Trophoblast cell (in vitro differentiated cells and primary cell): ENCODE results near the gene KIAA0408.
"Not testable (repeated sequence)": the region's sequence is repeated elsewhere in the genome, so short reads cannot be mapped to it uniquely, and the experiment has no call there.

Experiments used
- DNase-seq, 2 donors: peaks; one replicate each; pipeline ENCODE4 v3.0.0-alpha.2; 2016
- H2AFZ ChIP-seq: 2 replicates; pipeline ENCODE4 v1.6.1; 2013; ENCODE audit warnings: low read length, moderate library complexity, mild to moderate bottlenecking; ENCODE audit not compliant: insufficient read depth, poor library complexity
- H2AK5ac ChIP-seq: 2 replicates; pipeline ENCODE4 v1.6.1; 2013; ENCODE audit warnings: mild to moderate bottlenecking, low read length
- H2BK120ac ChIP-seq: 2 replicates; pipeline ENCODE4 v1.6.1; 2013; ENCODE audit warnings: low read length, mild to moderate bottlenecking, moderate library complexity; ENCODE audit not compliant: insufficient read depth, poor library complexity
- H2BK12ac ChIP-seq: 2 replicates; pipeline ENCODE4 v1.6.1; 2013; ENCODE audit warnings: mild to moderate bottlenecking, low read length, moderate library complexity
- H2BK5ac ChIP-seq: 2 replicates; pipeline ENCODE4 v1.6.1; 2013; ENCODE audit warnings: low read length, low read depth, moderate library complexity, mild to moderate bottlenecking; ENCODE audit not compliant: poor library complexity
- H3K14ac ChIP-seq: 2 replicates; pipeline ENCODE4 v1.6.1; 2013; ENCODE audit warnings: mild to moderate bottlenecking, low read length
- H3K18ac ChIP-seq: 2 replicates; pipeline ENCODE4 v1.6.1; 2013; ENCODE audit warnings: mild to moderate bottlenecking, low read length
- H3K23ac ChIP-seq: 2 replicates; pipeline ENCODE4 v1.6.1; 2013; ENCODE audit warnings: low read length
- H3K27ac ChIP-seq: 2 replicates; pipeline ENCODE4 v1.5.1; 2013; ENCODE audit warnings: low read depth, mild to moderate bottlenecking, inconsistent platforms, low read length, moderate library complexity
- H3K27me3 ChIP-seq: 2 replicates; pipeline ENCODE4 v1.6.1; 2013; ENCODE audit warnings: inconsistent platforms, mild to moderate bottlenecking, low read length, moderate library complexity; ENCODE audit not compliant: insufficient read depth
- H3K36me3 ChIP-seq, 2 experiments: 1 replicate in 1 of 2; 2 replicates in 1 of 2; pipeline ENCODE4 v1.6.1; 2013; ENCODE audit warnings: low read length in 2 of 2, mild to moderate bottlenecking in 2 of 2, moderate library complexity in 1 of 2; ENCODE audit not compliant: insufficient read depth in 2 of 2, control insufficient read depth in 1 of 2
- H3K4ac ChIP-seq: 2 replicates; pipeline ENCODE4 v1.6.1; 2013; ENCODE audit warnings: low read depth, mild to moderate bottlenecking, low read length, moderate library complexity
- H3K4me1 ChIP-seq, 2 experiments: 1 replicate in 1 of 2; 2 replicates in 1 of 2; pipeline ENCODE4 v1.6.1; 2013; ENCODE audit warnings: low read length in 2 of 2, mild to moderate bottlenecking in 2 of 2, moderate library complexity in 1 of 2; ENCODE audit not compliant: insufficient read depth in 2 of 2, control insufficient read depth in 1 of 2
- H3K4me2 ChIP-seq: 2 replicates; pipeline ENCODE4 v1.6.1; 2013; ENCODE audit warnings: inconsistent platforms, mild to moderate bottlenecking, low read length, moderate library complexity
- H3K4me3 ChIP-seq: 2 replicates; pipeline ENCODE4 v1.5.1; 2013; ENCODE audit warnings: mild to moderate bottlenecking, low read depth, low read length, inconsistent platforms
- H3K79me1 ChIP-seq: one replicate; pipeline ENCODE4 v1.6.1; 2013; ENCODE audit warnings: low read length
- H3K79me2 ChIP-seq: 2 replicates; pipeline ENCODE4 v1.6.1; 2013; ENCODE audit warnings: low read length, mild to moderate bottlenecking; ENCODE audit not compliant: control insufficient read depth, insufficient read depth, poor library complexity
- H3K9ac ChIP-seq: 2 replicates; pipeline ENCODE4 v1.6.1; 2013; ENCODE audit warnings: mild to moderate bottlenecking, low read length
- H3K9me3 ChIP-seq: 2 replicates; pipeline ENCODE4 v1.6.1; 2013; ENCODE audit warnings: low read depth, mild to moderate bottlenecking, control low read depth, inconsistent platforms, low read length; ENCODE audit not compliant: insufficient read depth
- H4K12ac ChIP-seq: 2 replicates; pipeline ENCODE4 v1.6.1; 2013; ENCODE audit warnings: low read depth, mild to moderate bottlenecking, low read length, moderate library complexity
- H4K8ac ChIP-seq: 2 replicates; pipeline ENCODE4 v1.6.1; 2013; ENCODE audit warnings: low read depth, mild to moderate bottlenecking, low read length, moderate library complexity
- H4K91ac ChIP-seq: one replicate; pipeline ENCODE4 v1.6.1; 2013; ENCODE audit warnings: low read depth, mild to moderate bottlenecking, low read length, moderate library complexity
- WGBS: extraction: QIAGEN DNeasy Blood & Tissue Kit; methylation state at CpG from one replicate; pipeline ENCODE4 v1.1.7; 2013; ENCODE audit warnings: missing lambda C conversion rate; ENCODE audit not compliant: insufficient read length, insufficient coverage; ENCODE audit errors: extremely low coverage; 5-methylcytosine and 5-hydroxymethylcytosine counted together

The KIAA0408 gene

DNA sequence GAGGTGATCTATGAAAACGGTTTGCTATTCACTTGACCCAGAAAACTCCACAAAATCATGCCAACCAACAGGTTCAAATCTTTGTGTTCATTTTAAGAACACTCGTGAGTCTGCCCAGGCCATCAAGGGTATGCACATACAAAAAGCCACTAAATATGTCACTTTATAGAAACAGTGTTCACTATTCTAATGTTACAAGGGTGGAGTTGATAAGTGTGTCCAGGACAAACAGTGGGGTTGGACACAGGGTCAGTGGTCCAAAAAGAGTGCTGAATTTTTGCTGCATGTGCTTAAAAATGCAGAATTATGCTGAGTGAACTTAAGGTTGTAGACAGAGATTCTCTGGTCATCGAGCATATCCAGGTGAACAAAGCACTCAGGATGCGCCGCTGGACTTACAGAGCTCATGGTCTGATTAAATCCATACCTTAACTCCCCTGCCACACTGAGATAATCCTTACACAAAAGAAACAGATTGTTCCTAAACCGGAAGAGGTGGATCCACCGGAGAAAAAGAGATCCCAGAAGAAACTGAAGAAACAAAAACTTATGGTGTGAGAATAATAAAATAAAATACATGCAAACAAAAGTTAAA is 23.5 kb downstream of the KIAA0408 start:
- Histone ChIP-seq H4K91ac (no peak overlapping the region), H2BK120ac (no peak overlapping the region), H2BK5ac (no peak overlapping the region), H4K8ac (no peak overlapping the region), H3K27me3 (no peaks in the 10 kb centered on the region), H3K79me1 (no peaks in the 10 kb centered on the region), H3K4ac (no peak overlapping the region), H2AK5ac (no peak overlapping the region), H4K12ac (no peak overlapping the region), H3K79me2 (no peaks in the 10 kb centered on the region), H3K23ac (no peak overlapping the region), H3K18ac (no peak overlapping the region), H3K36me3 (no peaks in the 10 kb centered on the region), H3K4me3 (no peak overlapping the region), H3K9ac (no peak overlapping the region), H3K9me3 (no peaks in the 10 kb centered on the region), H2BK12ac (no peak overlapping the region), H3K14ac (no peak overlapping the region), H2AFZ (no peak overlapping the region), H3K27ac (no peak overlapping the region), H3K4me2 (no peak overlapping the region), H3K4me1 (no peaks in the 10 kb centered on the region)
- no peak for DNase-seq
- WGBS = no CpG with 5 or more reads among the region's 7 CpGs

GRCh38 chr6:127434651-127435050 is 24.5 kb downstream of the KIAA0408 start:
- Histone ChIP-seq H3K4me3 (no peak overlapping the region), H3K9me3 (no peaks in the 10 kb centered on the region), H3K79me1 (no peaks in the 10 kb centered on the region), H4K91ac (no peak overlapping the region), H3K4me1 (no peaks in the 10 kb centered on the region), H3K27ac (no peak overlapping the region), H2BK5ac (no peak overlapping the region), H3K14ac (no peak overlapping the region), H3K4ac (no peak overlapping the region), H3K23ac (no peak overlapping the region), H2AK5ac (no peak overlapping the region), H3K36me3 (no peaks in the 10 kb centered on the region), H2AFZ (no peak overlapping the region), H3K27me3 (no peaks in the 10 kb centered on the region), H2BK120ac (no peak overlapping the region), H4K8ac (no peak overlapping the region), H3K79me2 (no peaks in the 10 kb centered on the region), H2BK12ac (no peak overlapping the region), H4K12ac (no peak overlapping the region), H3K9ac (no peak overlapping the region), H3K18ac (no peak overlapping the region), H3K4me2 (no peak overlapping the region)
- DNase-seq = no peak

DNA sequence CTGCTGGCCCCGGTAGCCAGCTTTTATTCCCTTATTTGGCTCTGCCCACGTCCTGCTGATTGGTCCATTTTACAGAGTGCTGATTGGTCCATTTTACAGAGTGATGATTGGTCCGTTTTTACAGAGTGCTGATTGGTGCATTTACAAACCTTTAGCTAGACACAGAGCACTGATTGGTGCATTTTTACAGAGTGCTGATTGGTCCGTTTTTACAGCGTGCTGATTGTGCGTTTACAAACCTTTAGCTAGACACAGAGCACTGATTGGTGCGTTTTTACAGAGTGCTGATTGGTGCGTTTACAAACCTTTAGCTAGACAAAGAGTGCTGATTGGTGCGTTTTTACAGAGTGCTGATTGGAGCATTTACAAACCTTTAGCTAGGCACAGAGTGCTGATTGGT is 30.6 kb downstream of the KIAA0408 start:
- not testable (repeated sequence) for DNase-seq
- no CpG with 5 or more reads among the region's 9 CpGs for WGBS

GRCh38 chr6:127423921-127424320 is 35.3 kb downstream of the KIAA0408 start:
- Histone ChIP-seq H3K4me3 (no peak overlapping the region), H2AFZ (no peak overlapping the region), H3K18ac (no peak overlapping the region), H3K79me1 (no peaks in the 10 kb centered on the region), H3K79me2 (no peaks in the 10 kb centered on the region), H3K27me3 (no peaks in the 10 kb centered on the region), H4K8ac (no peak overlapping the region), H4K12ac (no peak overlapping the region), H4K91ac (no peak overlapping the region), H3K4me1 (no peaks in the 10 kb centered on the region), H2BK5ac (no peak overlapping the region), H3K4me2 (no peak overlapping the region), H3K9me3 (no peaks in the 10 kb centered on the region), H3K14ac (no peak overlapping the region), H2AK5ac (no peak overlapping the region), H3K36me3 (no peaks in the 10 kb centered on the region), H3K9ac (no peak overlapping the region), H2BK120ac (no peak overlapping the region), H3K23ac (no peak overlapping the region), H3K4ac (no peak overlapping the region), H3K27ac (no peak overlapping the region), H2BK12ac (no peak overlapping the region)
- no CpG with 5 or more reads among the region's 2 CpGs for WGBS
- no peak for DNase-seq

More for the DNA sequence above, 30.6 kb downstream of the KIAA0408 start:
- H3K27me3 ChIP-seq, H3K4ac ChIP-seq, H2BK12ac ChIP-seq, H3K79me1 ChIP-seq, H3K9ac ChIP-seq, H3K14ac ChIP-seq, H2AFZ ChIP-seq, H3K9me3 ChIP-seq, H2AK5ac ChIP-seq, H4K91ac ChIP-seq, H3K4me2 ChIP-seq, H3K4me1 ChIP-seq, H2BK120ac ChIP-seq, H3K27ac ChIP-seq, H3K36me3 ChIP-seq, H4K12ac ChIP-seq, H3K23ac ChIP-seq, H3K79me2 ChIP-seq, H4K8ac ChIP-seq, H3K18ac ChIP-seq, H2BK5ac ChIP-seq, H3K4me3 ChIP-seq: not testable (repeated sequence)
